Measurements from ENCODE around the gene CHCHD3.

GRCh38 chr7:132935608-132936007, 146.3 kb downstream of the CHCHD3 start:
- TF ChIP-seq BCL3 (IDR thresholded peaks at IDR 0.05) (no peak), CTCF (IDR thresholded peaks at IDR 0.05) (no peak), RFX5 (IDR thresholded peaks at IDR 0.05) (no peak), CBX8 (IDR thresholded peaks at IDR 0.05) (no peak), ZFP36 (IDR thresholded peaks at IDR 0.05; ENCODE audit: borderline replicate concordance, partially characterized antibody) (no peak), RCOR1 (IDR thresholded peaks at IDR 0.05; ENCODE audit: low read depth, low read length) (no peak), RAD21 (conservative IDR thresholded peaks at IDR 0.05 in 1 of 2, IDR thresholded peaks at IDR 0.05 in 1 of 2) (no peak), ESRRA (IDR thresholded peaks at IDR 0.05; ENCODE audit: borderline replicate concordance, low read length) (no peak), MAX (IDR thresholded peaks at IDR 0.05) (no peak), JUN (IDR thresholded peaks at IDR 0.05) (no peak), MAZ (IDR thresholded peaks at IDR 0.05; ENCODE audit: borderline replicate concordance, low read depth, low read length) (no peak)
